Nephron progenitor cell (in vitro differentiated cells): ENCODE data around the gene PRKAG2.

Source experiments
- DNase-seq: peaks from one replicate; pipeline ENCODE4 v3.0.0; 2021
- H3K27ac Mint-ChIP-seq: 2 replicates; pipeline ENCODE4 v1.8.0; 2021; ENCODE audit warnings: mild to moderate bottlenecking, moderate library complexity, mixed read lengths
- H3K27me3 Mint-ChIP-seq: 2 replicates; pipeline ENCODE4 v1.8.0; 2021; ENCODE audit warnings: mild to moderate bottlenecking, low read depth, mixed read lengths; ENCODE audit not compliant: poor library complexity
- H3K36me3 Mint-ChIP-seq: 2 replicates; pipeline ENCODE4 v1.8.0; 2021; ENCODE audit warnings: low read depth, mixed read lengths
- H3K4me1 Mint-ChIP-seq: 2 replicates; pipeline ENCODE4 v1.8.0; 2021; ENCODE audit warnings: mixed read lengths
- H3K4me3 Mint-ChIP-seq: 2 replicates; pipeline ENCODE4 v1.8.0; 2021; ENCODE audit warnings: mild to moderate bottlenecking, moderate library complexity, mixed read lengths
- H3K9me3 Mint-ChIP-seq: 2 replicates; pipeline ENCODE4 v1.8.0; 2021; ENCODE audit warnings: mild to moderate bottlenecking, moderate library complexity, mixed read lengths
- TF ChIP-seq, protein P1 (sequence below): fragments of 200-600 bp; sonication (generic); IDR thresholded peaks from 2 replicates; pipeline ENCODE4 v1.5.0; 2021; ENCODE audit warnings: antibody characterized with exemption

The PRKAG2 gene

GRCh38 chr7:151789380-151789947 is 87.5 kb downstream of the PRKAG2 start:
- DNase-seq, result no peak
- peaks cover 19% of the 10 kb centered on the region for H3K27me3 Mint-ChIP-seq
- no peak overlapping the region for H3K27ac Mint-ChIP-seq
- H3K4me3 Mint-ChIP-seq, result no peak overlapping the region
- H3K9me3 Mint-ChIP-seq, result no peaks in the 10 kb centered on the region
- TF ChIP-seq, protein P1, sequence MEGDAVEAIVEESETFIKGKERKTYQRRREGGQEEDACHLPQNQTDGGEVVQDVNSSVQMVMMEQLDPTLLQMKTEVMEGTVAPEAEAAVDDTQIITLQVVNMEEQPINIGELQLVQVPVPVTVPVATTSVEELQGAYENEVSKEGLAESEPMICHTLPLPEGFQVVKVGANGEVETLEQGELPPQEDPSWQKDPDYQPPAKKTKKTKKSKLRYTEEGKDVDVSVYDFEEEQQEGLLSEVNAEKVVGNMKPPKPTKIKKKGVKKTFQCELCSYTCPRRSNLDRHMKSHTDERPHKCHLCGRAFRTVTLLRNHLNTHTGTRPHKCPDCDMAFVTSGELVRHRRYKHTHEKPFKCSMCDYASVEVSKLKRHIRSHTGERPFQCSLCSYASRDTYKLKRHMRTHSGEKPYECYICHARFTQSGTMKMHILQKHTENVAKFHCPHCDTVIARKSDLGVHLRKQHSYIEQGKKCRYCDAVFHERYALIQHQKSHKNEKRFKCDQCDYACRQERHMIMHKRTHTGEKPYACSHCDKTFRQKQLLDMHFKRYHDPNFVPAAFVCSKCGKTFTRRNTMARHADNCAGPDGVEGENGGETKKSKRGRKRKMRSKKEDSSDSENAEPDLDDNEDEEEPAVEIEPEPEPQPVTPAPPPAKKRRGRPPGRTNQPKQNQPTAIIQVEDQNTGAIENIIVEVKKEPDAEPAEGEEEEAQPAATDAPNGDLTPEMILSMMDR, result no peak
- peaks cover 60% of the 10 kb centered on the region for H3K4me1 Mint-ChIP-seq
- no peaks in the 10 kb centered on the region for H3K36me3 Mint-ChIP-seq

GRCh38 chr7:151787348-151787747 is 89.6 kb downstream of the PRKAG2 start:
- TF ChIP-seq, protein P1, result no peak
- peaks cover 29% of the 10 kb centered on the region for H3K27me3 Mint-ChIP-seq
- H3K4me3 Mint-ChIP-seq, result no peak overlapping the region

GRCh38 chr7:151786936-151787335 is 90.0 kb downstream of the PRKAG2 start:
- H3K4me1 Mint-ChIP-seq, result peaks cover 42% of the 10 kb centered on the region
- no peak for DNase-seq
- H3K4me3 Mint-ChIP-seq, result no peak overlapping the region
- H3K27me3 Mint-ChIP-seq, result peaks cover 30% of the 10 kb centered on the region
- no peaks in the 10 kb centered on the region for H3K36me3 Mint-ChIP-seq
- H3K27ac Mint-ChIP-seq, result no peak overlapping the region
- TF ChIP-seq, protein P1, result no peak
- no peaks in the 10 kb centered on the region for H3K9me3 Mint-ChIP-seq

More at GRCh38 chr7:151787348-151787747, 89.6 kb downstream of the PRKAG2 start:
- no peak overlapping the region for H3K27ac Mint-ChIP-seq
- no peak for DNase-seq
- H3K4me1 Mint-ChIP-seq, result peaks cover 46% of the 10 kb centered on the region
- no peaks in the 10 kb centered on the region for H3K36me3 Mint-ChIP-seq
- H3K9me3 Mint-ChIP-seq, result no peaks in the 10 kb centered on the region

DNA sequence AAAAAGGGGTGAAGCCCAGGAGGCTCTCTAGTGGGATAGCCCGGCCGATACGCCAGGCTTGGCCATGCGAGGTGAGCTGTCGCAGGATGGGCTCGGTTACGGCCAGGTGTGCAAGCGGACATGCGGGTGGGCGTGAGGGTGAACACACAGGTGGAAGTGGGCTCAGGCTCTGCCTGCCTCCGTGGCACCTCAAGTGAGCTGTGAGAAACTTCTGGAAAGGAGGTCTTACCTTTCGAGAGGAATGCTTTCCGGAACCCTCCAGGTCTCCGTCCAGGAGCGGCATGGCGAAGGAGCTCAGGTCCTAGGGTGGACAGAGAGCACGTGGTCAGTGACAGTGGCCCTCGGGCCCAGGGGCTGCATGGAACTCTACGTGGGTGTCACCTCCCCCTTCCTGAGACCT is 90.7 kb downstream of the PRKAG2 start:
- no peaks in the 10 kb centered on the region for H3K36me3 Mint-ChIP-seq
- H3K9me3 Mint-ChIP-seq, result no peaks in the 10 kb centered on the region
- H3K4me1 Mint-ChIP-seq, result peaks cover 36% of the 10 kb centered on the region
- TF ChIP-seq, protein P1, result no peak
- no peak overlapping the region for H3K27ac Mint-ChIP-seq
- H3K4me3 Mint-ChIP-seq, result no peak overlapping the region
- DNase-seq, result no peak
- peaks cover 37% of the 10 kb centered on the region for H3K27me3 Mint-ChIP-seq

- H3K4me1 Mint-ChIP-seq, result peaks cover 30% of the 10 kb centered on the region
- no peak overlapping the region for H3K27ac Mint-ChIP-seq
- no peak overlapping the region for H3K4me3 Mint-ChIP-seq
- DNase-seq, result no peak
- no peaks in the 10 kb centered on the region for H3K36me3 Mint-ChIP-seq
- TF ChIP-seq, protein P1, result no peak
- H3K9me3 Mint-ChIP-seq, result no peaks in the 10 kb centered on the region
- H3K27me3 Mint-ChIP-seq, result peaks cover 43% of the 10 kb centered on the region
Observed at GRCh38 chr7:151785681-151785965, 91.3 kb downstream of the PRKAG2 start.

DNA sequence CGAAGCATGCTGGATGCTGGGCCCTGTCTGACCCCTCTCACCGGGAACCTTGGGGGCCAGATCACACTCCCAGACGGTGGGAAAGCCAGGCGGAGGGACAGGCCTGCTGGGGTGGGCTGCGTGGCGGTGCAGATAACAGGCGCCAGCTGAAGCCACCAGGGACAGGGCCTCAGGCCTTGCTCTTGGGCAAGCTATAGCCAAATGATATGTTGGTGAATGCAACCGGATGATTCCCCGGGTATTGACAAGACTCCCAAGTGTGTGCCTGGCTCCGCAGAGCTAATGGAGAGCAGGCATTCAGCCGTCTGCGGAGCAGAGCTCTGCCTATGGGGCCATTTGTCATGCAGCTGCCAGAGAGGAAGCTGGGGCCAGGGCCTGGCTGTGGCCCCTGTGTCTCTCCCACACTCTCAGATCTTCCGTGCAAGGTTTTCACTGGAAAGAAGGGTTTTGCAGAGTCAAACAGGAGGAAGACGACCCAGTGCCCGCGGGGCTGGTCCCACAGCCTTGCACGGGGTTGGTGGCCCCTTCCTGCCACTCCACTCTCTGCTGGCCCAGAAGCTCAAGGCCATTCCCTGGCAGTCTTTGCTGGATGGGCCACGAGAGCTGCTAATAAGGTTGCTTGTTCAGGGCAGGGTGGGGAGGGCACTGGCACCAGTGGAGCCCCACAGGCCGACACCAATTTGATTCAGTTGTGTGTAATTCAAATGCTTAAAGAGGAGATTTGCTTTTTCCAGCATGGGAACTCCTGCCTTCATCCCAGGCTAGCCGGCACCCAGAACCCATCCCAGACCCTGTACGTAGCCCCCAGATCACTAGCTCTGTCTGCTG is 91.8 kb downstream of the PRKAG2 start:
- Mint-ChIP-seq H3K4me3 (no peak overlapping the region), H3K36me3 (no peaks in the 10 kb centered on the region), H3K27ac (no peak overlapping the region), H3K9me3 (no peaks in the 10 kb centered on the region), H3K27me3 (peaks cover 48% of the 10 kb centered on the region), H3K4me1 (peaks cover 25% of the 10 kb centered on the region)
- DNase-seq, result no peak
- TF ChIP-seq, protein P1, result no peak
